Mesenchymal stem cell (in vitro differentiated cells and primary cell): ENCODE results near the gene FOSL1.

Source experiments
- DNase-seq: peaks from one replicate; pipeline ENCODE4 v3.0.0-alpha.2; 2013
- H2AFZ ChIP-seq: one replicate; pipeline ENCODE4 v1.6.1; 2013; ENCODE audit warnings: low read depth, mild to moderate bottlenecking, control low read depth, inconsistent platforms, low read length, moderate library complexity
- H2AK5ac ChIP-seq: 2 replicates; pipeline ENCODE4 v1.6.1; 2013; ENCODE audit warnings: low read length, moderate library complexity, mild to moderate bottlenecking, inconsistent platforms; ENCODE audit not compliant: severe bottlenecking
- H2BK120ac ChIP-seq: one replicate; pipeline ENCODE4 v1.6.1; 2013; ENCODE audit warnings: low read depth, mild to moderate bottlenecking, inconsistent platforms, low read length, moderate library complexity
- H2BK12ac ChIP-seq, 2 experiments: one replicate each; pipeline ENCODE4 v1.6.1; 2013; ENCODE audit warnings: inconsistent platforms in 2 of 2, low read length in 2 of 2, mild to moderate bottlenecking in 2 of 2, moderate library complexity in 2 of 2, control low read depth in 1 of 2
- H2BK15ac ChIP-seq: one replicate; pipeline ENCODE4 v1.6.1; 2013; ENCODE audit warnings: mild to moderate bottlenecking, low read depth, inconsistent platforms; ENCODE audit not compliant: poor library complexity, severe bottlenecking
- H2BK5ac ChIP-seq: 2 replicates; pipeline ENCODE4 v1.6.1; 2013; ENCODE audit warnings: low read depth, mild to moderate bottlenecking, low read length, control low read depth, inconsistent platforms; ENCODE audit not compliant: poor library complexity, severe bottlenecking
- H3K14ac ChIP-seq, 2 experiments: one replicate each; pipeline ENCODE4 v1.6.1; 2013; ENCODE audit warnings: inconsistent platforms in 2 of 2, low read length in 2 of 2, control low read depth in 1 of 2, mild to moderate bottlenecking in 1 of 2, moderate library complexity in 1 of 2
- H3K18ac ChIP-seq, 2 experiments: one replicate each; pipeline ENCODE4 v1.6.1; 2013; ENCODE audit warnings: inconsistent platforms in 2 of 2, low read length in 2 of 2, control low read depth in 1 of 2, low read depth in 1 of 2, mild to moderate bottlenecking in 1 of 2
- H3K23ac ChIP-seq, 2 experiments: one replicate each; pipeline ENCODE4 v1.6.1; 2013; ENCODE audit warnings: inconsistent platforms in 2 of 2, low read length in 2 of 2, mild to moderate bottlenecking in 2 of 2, moderate library complexity in 2 of 2, control low read depth in 1 of 2
- H3K27ac ChIP-seq: 2 replicates; pipeline ENCODE4 v1.5.1; 2013; ENCODE audit warnings: mild to moderate bottlenecking, moderate library complexity, low read length, control low read depth, inconsistent platforms; ENCODE audit not compliant: poor library complexity, severe bottlenecking
- H3K27me3 ChIP-seq, 2 experiments: 2 replicates each; pipeline versions ENCODE4 v1.6.1 to v1.7.0; 2013; ENCODE audit warnings: low read length in 2 of 2, mild to moderate bottlenecking in 2 of 2, moderate library complexity in 2 of 2, control low read depth in 1 of 2, inconsistent platforms in 1 of 2; ENCODE audit not compliant: control insufficient read depth in 1 of 2, insufficient read depth in 1 of 2
- H3K36me3 ChIP-seq, 2 experiments: 2 replicates each; pipeline versions ENCODE4 v1.6.1 to v1.7.0; 2013; ENCODE audit warnings: low read length in 2 of 2, control low read depth in 1 of 2, inconsistent platforms in 1 of 2, low read depth in 1 of 2, mild to moderate bottlenecking in 1 of 2; ENCODE audit not compliant: insufficient read depth in 2 of 2, control insufficient read depth in 1 of 2
- H3K4ac ChIP-seq, 2 experiments: one replicate each; pipeline ENCODE4 v1.6.1; 2013; ENCODE audit warnings: inconsistent platforms in 2 of 2, low read length in 2 of 2, mild to moderate bottlenecking in 2 of 2, moderate library complexity in 2 of 2, control low read depth in 1 of 2, low read depth in 1 of 2
- H3K4me1 ChIP-seq: 2 replicates; pipeline ENCODE4 v1.6.1; 2013; ENCODE audit warnings: low read depth, low read length, control low read depth; ENCODE audit not compliant: control insufficient read depth, insufficient read depth
- H3K4me2 ChIP-seq: 2 replicates; pipeline ENCODE4 v1.6.1; 2013; ENCODE audit warnings: low read length, mild to moderate bottlenecking, inconsistent platforms; ENCODE audit not compliant: poor library complexity, severe bottlenecking
- H3K4me3 ChIP-seq, 2 experiments: 2 replicates each; pipeline versions ENCODE4 v1.5.1 to v1.7.0; 2013; ENCODE audit warnings: low read length in 2 of 2, mild to moderate bottlenecking in 2 of 2, control low read depth in 1 of 2, low read depth in 1 of 2; ENCODE audit not compliant: insufficient read depth in 1 of 2
- H3K79me1 ChIP-seq: replicated peaks from 2 replicates; pipeline ENCODE4 v1.6.1; 2013; ENCODE audit warnings: mild to moderate bottlenecking, control low read depth, low read length, inconsistent platforms; ENCODE audit not compliant: poor library complexity, severe bottlenecking
- H3K9ac ChIP-seq: 2 replicates; pipeline ENCODE4 v1.7.0; 2013; ENCODE audit warnings: mild to moderate bottlenecking, low read length, moderate library complexity
- H3K9me3 ChIP-seq: 2 replicates; pipeline ENCODE4 v1.7.0; 2013; ENCODE audit warnings: mild to moderate bottlenecking, low read length; ENCODE audit not compliant: control insufficient read depth
- H4K8ac ChIP-seq: one replicate; pipeline ENCODE4 v1.6.1; 2013; ENCODE audit warnings: inconsistent platforms, mild to moderate bottlenecking, low read length, moderate library complexity
- H4K91ac ChIP-seq: one replicate; pipeline ENCODE4 v1.6.1; 2013; ENCODE audit warnings: mild to moderate bottlenecking, low read length, inconsistent platforms
- WGBS: methylation state at CpG from one replicate; pipeline ENCODE4 v1.1.7; 2013; ENCODE audit warnings: mixed read lengths; 5-methylcytosine and 5-hydroxymethylcytosine counted together

FOSL1 gene

DNA sequence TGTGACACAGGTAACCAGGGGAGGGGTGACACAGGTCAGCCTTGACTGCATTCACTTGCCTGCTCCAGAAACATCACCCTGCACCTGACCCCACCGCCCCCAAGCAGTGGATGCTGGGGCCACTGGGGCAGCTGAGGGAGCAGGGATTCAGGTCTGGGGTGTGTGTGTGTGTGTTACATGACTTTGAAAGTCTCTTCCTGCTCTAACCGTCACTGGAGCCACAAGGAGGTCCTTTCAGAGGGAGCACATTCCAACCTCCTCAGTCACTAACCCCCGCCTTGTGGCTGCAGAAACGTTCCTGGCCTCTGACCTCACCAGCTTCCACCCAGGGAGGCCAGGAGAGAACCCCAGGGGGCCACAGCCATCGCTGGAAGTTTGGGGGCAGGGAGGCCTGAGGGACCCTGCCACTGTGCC, 2.9 kb upstream of the FOSL1 start:
- 0% methylated on average over 4 of the region's 5 CpGs for WGBS
- Histone ChIP-seq H3K4me3 (peak overlapping the region in 1 of 2 experiments; percentile 69), H3K9ac (peak overlapping the region; percentile 78)

DNA sequence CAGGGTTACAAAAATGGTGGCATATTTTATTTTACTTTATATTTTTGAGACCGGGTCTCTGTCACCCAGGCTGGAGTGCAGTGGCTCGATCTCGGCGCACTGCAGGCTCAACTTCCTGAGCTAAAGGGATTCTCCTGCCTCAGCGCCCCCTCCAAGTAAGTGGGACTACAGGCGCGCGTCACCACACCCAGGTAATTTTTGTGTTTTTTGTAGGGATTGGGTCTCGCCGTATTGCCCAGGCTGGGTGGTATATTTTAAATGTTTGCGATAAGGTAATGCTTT, 652 bp upstream of the FOSL1 start:
- peaks cover 2% of the 10 kb centered on the region for H3K79me1 ChIP-seq
- H3K4me3 ChIP-seq: peak overlapping the region in 1 of 2 experiments; percentile 98
- H2BK5ac ChIP-seq: no peak overlapping the region
- H4K91ac ChIP-seq: no peak overlapping the region
- no peaks in the 10 kb centered on the region for H3K27me3 ChIP-seq
- H2AFZ ChIP-seq: no peak overlapping the region
- H3K36me3 ChIP-seq: peaks cover 15 to 23% of the 10 kb centered on the region in 2 experiments
- H3K14ac ChIP-seq: no peak overlapping the region
- no peak overlapping the region for H2AK5ac ChIP-seq
- peak overlapping the region; percentile 92 for H3K4me2 ChIP-seq
- H3K9me3 ChIP-seq: no peaks in the 10 kb centered on the region
- H3K4ac ChIP-seq: no peak overlapping the region
- no peak for DNase-seq
- peak overlapping the region in 1 of 2 experiments; percentile 52 for H2BK12ac ChIP-seq
- WGBS: 83% methylated on average over 8 of the region's 11 CpGs
- no peak overlapping the region for H3K23ac ChIP-seq
- H3K18ac ChIP-seq: no peak overlapping the region
- no peak overlapping the region for H2BK120ac ChIP-seq
- H2BK15ac ChIP-seq: peak overlapping the region; percentile 20
- peak overlapping the region; percentile 66 for H3K27ac ChIP-seq
- H4K8ac ChIP-seq: no peak overlapping the region
- peak overlapping the region; percentile 67 for H3K9ac ChIP-seq
- peaks cover 40% of the 10 kb centered on the region for H3K4me1 ChIP-seq

More for the DNA sequence above, 2.9 kb upstream of the FOSL1 start:
- no peak overlapping the region for H3K14ac ChIP-seq
- peak overlapping the region; percentile 88 for H3K27ac ChIP-seq
- peak; percentile 95 for DNase-seq
- H3K4ac ChIP-seq: peak overlapping the region; percentile 65 to 89
- peak overlapping the region; percentile 79 for H4K8ac ChIP-seq
- H2AK5ac ChIP-seq: peak overlapping the region; percentile 71
- peak overlapping the region; percentile 59 to 83 for H3K18ac ChIP-seq
- H3K79me1 ChIP-seq: peaks cover 2% of the 10 kb centered on the region
- H2BK120ac ChIP-seq: peak overlapping the region; percentile 29
- peak overlapping the region; percentile 38 for H3K4me2 ChIP-seq
- peak overlapping the region; percentile 60 for H2BK5ac ChIP-seq
- peaks cover 0 to 4% of the 10 kb centered on the region in 2 experiments for H3K36me3 ChIP-seq
- peaks cover 26% of the 10 kb centered on the region for H3K4me1 ChIP-seq
- H2BK12ac ChIP-seq: peak overlapping the region; percentile 98
- H3K27me3 ChIP-seq: no peaks in the 10 kb centered on the region
- no peak overlapping the region for H3K23ac ChIP-seq
- H4K91ac ChIP-seq: peak overlapping the region; percentile 96
- peak overlapping the region; percentile 24 for H2AFZ ChIP-seq
- H2BK15ac ChIP-seq: peak overlapping the region; percentile 98
- no peaks in the 10 kb centered on the region for H3K9me3 ChIP-seq

DNA sequence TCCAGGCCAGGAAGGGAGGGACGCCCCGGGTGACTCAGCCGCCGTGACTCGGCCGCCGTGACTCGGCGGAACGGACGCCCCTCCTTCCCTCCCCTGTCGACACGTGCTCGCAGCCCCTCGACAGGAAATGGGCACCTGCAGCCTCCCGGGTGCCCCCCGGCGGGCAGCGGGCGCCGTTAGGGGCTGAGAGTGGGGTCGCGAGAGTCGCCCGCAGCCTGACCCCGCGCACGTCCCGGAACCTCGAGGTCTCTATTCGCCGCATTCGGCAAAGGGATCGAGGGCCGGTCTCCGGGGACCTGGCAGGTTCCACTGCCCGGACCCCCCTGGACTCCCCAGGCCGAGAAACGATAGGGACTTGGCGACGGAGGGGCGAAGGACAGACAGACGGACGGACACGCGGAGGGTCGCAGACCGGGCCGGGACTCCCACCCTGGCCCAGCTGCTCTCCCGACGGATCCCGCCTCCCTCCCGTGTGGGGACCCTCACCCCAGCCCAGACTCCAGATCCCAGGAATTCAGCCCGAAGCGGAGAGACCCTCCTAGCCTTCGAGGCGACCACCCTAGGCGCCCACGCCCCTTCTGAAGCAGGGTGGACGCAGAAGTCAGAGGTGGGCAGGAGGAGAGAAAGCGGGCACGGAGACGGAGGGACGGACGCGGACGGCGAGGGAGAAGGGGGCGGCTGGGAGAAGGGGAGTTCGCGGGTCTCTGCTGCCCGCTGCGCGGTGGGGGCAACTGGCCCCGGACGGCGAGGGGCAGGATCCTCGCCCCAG, 648 bp downstream of the FOSL1 start:
- H3K4me2 ChIP-seq: peak overlapping the region; percentile 92

DNA sequence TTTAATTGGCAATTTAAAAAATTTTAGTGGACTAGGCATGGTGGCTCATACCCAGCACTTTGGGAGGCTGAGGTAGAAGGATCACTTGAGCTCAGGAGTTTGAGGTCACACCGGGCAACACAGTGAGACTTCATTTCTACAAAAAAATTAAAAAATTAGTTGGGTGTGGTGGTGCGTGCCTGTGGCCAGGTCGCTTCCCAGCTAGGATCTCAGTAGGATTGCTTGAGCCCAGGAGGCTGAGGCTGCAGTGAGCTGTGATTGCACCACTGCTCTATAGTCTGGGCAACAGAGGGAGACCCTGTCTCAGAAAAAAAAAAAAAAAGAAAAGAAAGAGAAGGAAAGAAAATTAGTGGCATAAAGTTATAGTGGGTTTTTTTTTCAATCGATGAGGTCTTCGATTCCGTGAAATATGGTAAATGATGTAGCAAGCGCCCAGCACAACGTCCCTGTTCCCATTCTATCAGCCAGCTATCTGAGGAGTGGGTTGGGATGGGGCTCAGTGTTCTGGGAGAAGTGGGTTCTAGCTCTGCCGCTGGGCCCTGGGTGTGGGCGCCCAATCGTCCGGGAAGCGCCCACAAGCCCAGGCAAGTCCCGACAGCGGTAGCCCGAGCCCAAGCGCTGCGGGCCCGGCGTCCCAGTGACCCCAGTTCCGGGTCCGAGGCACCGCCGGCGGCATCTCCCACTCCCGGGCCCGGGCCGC, 1.4 kb downstream of the FOSL1 start:
- Histone ChIP-seq H4K8ac (peak overlapping the region; percentile 92), H2BK15ac (peak overlapping the region; percentile 70), H3K27ac (peak overlapping the region; percentile 90), H2BK5ac (peak overlapping the region; percentile 95), H3K4me2 (peak overlapping the region; percentile 92), H2AK5ac (peak overlapping the region; percentile 11), H3K9me3 (no peaks in the 10 kb centered on the region), H3K36me3 (peaks cover 29 to 38% of the 10 kb centered on the region in 2 experiments), H3K14ac (peak overlapping the region in 1 of 2 experiments; percentile 1), H4K91ac (peak overlapping the region; percentile 83), H3K4me1 (peaks cover 44% of the 10 kb centered on the region), H3K9ac (peak overlapping the region; percentile 100), H2BK12ac (peak overlapping the region; percentile 28 to 80), H2BK120ac (peak overlapping the region; percentile 64), H3K79me1 (peaks cover 2% of the 10 kb centered on the region), H3K4me3 (peak overlapping the region; percentile 80 to 98), H3K18ac (peak overlapping the region; percentile 78 to 95), H3K4ac (peak overlapping the region; percentile 80), H2AFZ (no peak overlapping the region), H3K23ac (no peak overlapping the region), H3K27me3 (no peaks in the 10 kb centered on the region)
- no peak for DNase-seq
- WGBS: 8% methylated on average over 23 of the region's 28 CpGs

More for the DNA sequence above, 648 bp downstream of the FOSL1 start:
- H2AK5ac ChIP-seq: peak overlapping the region; percentile 57
- H3K14ac ChIP-seq: peak overlapping the region in 1 of 2 experiments; percentile 94
- H3K18ac ChIP-seq: peak overlapping the region; percentile 78 to 95
- H3K27ac ChIP-seq: peak overlapping the region; percentile 94
- H3K4me1 ChIP-seq: peaks cover 43% of the 10 kb centered on the region
- peak overlapping the region; percentile 73 for H2BK15ac ChIP-seq
- H3K9ac ChIP-seq: peak overlapping the region; percentile 100
- peak overlapping the region in 1 of 2 experiments; percentile 97 for H3K23ac ChIP-seq
- peak overlapping the region; percentile 80 to 98 for H3K4me3 ChIP-seq
- under 1% methylated on average over 66 of the region's 78 CpGs for WGBS
- H2BK5ac ChIP-seq: peak overlapping the region; percentile 95
- H3K9me3 ChIP-seq: no peaks in the 10 kb centered on the region
- H3K4ac ChIP-seq: peak overlapping the region; percentile 80 to 91
- peak; percentile 88 for DNase-seq
- peaks cover 2% of the 10 kb centered on the region for H3K79me1 ChIP-seq
- peak overlapping the region; percentile 83 for H4K91ac ChIP-seq
- peak overlapping the region; percentile 82 for H2BK120ac ChIP-seq
- H3K27me3 ChIP-seq: no peaks in the 10 kb centered on the region
- peak overlapping the region; percentile 84 for H4K8ac ChIP-seq
- peaks cover 23 to 30% of the 10 kb centered on the region in 2 experiments for H3K36me3 ChIP-seq
- peak overlapping the region; percentile 38 to 95 for H2BK12ac ChIP-seq
- peak overlapping the region; percentile 39 for H2AFZ ChIP-seq
